CD4-positive, alpha-beta T cell treated with Interleukin-15 for 4 hours (primary cell): ENCODE measurements around the gene KHDC1.
"Not testable (repeated sequence)": the region's sequence is repeated elsewhere in the genome, so short reads cannot be mapped to it uniquely, and the experiment has no call there.

ENCODE experiments used
- DNase-seq: peaks from one replicate; pipeline ENCODE4 v3.0.0-alpha.2; 2020; ENCODE audit warnings: low spot score

KHDC1 gene

GRCh38 chr6:73250016-73250415, 13.0 kb downstream of the KHDC1 start:
- no peak for DNase-seq

- no peak for DNase-seq
These were observed 14.6 kb downstream of the KHDC1 start for GRCh38 chr6:73248192-73248903.

GRCh38 chr6:73242001-73242400, 21.0 kb downstream of the KHDC1 start:
- DNase-seq: no peak

- DNase-seq: no peak
These were observed 22.3 kb downstream of the KHDC1 start for GRCh38 chr6:73240730-73241129.

- DNase-seq: no peak
These were observed 26.7 kb downstream of the KHDC1 start for GRCh38 chr6:73236144-73236750.

GRCh38 chr6:73234733-73235132, 28.3 kb downstream of the KHDC1 start:
- no peak for DNase-seq

GRCh38 chr6:73233971-73234370, 29.0 kb downstream of the KHDC1 start:
- DNase-seq: not testable (repeated sequence)

GRCh38 chr6:73233048-73233447, 29.9 kb downstream of the KHDC1 start:
- DNase-seq: no peak

- no peak for DNase-seq
These were observed 31.0 kb downstream of the KHDC1 start for GRCh38 chr6:73231986-73232391.

- no peak for DNase-seq
These were observed 35.3 kb downstream of the KHDC1 start for GRCh38 chr6:73227606-73228255.

- DNase-seq: no peak
These were observed 37.6 kb downstream of the KHDC1 start, which contains the start of gene KHDC1L for GRCh38 chr6:73225396-73225795. Gene KHDC1L, minus strand, starts transcription at chr6:73225496. Its CDS starts 88 bp downstream, at chr6:73225408.

GRCh38 chr6:73216859-73217258, 46.1 kb downstream of the KHDC1 start:
- DNase-seq: no peak

- DNase-seq: no peak
These were observed 53.9 kb downstream of the KHDC1 start for GRCh38 chr6:73209117-73209516.

GRCh38 chr6:73207221-73207837, 55.7 kb downstream of the KHDC1 start:
- DNase-seq: no peak

- DNase-seq: no peak
These were observed 58.7 kb downstream of the KHDC1 start for GRCh38 chr6:73204252-73204651.

GRCh38 chr6:73203098-73203497, 59.9 kb downstream of the KHDC1 start:
- DNase-seq: no peak

GRCh38 chr6:73200735-73201134, 62.3 kb downstream of the KHDC1 start:
- DNase-seq: no peak

GRCh38 chr6:73200247-73200646, 62.7 kb downstream of the KHDC1 start:
- DNase-seq: no peak

GRCh38 chr6:73194744-73195143, 68.3 kb downstream of the KHDC1 start:
- DNase-seq: no peak

GRCh38 chr6:73193302-73193701, 69.7 kb downstream of the KHDC1 start:
- not testable (repeated sequence) for DNase-seq
